Right atrium auricular region (tissue), 2 donors: ENCODE measurements around the gene AQP1. TPM values are rescaled to one million over a fixed set of nuclear protein-coding genes. Genes with fewer than 3 reads are reported as not detected.

Source experiments
- DNase-seq: peaks from one replicate; pipeline ENCODE4 v3.0.0-alpha.2; 2019; ENCODE audit warnings: low spot score
- H3K27ac ChIP-seq, 2 donors: fragments of 200-600 bp; sonication (generic); 1 replicate in 1 of 2; 2 replicates in 1 of 2; pipeline ENCODE4 v1.5.1; 2016 to 2019
- H3K27me3 ChIP-seq, 2 donors: fragments of 200-600 bp; sonication (generic); one replicate each; pipeline versions ENCODE4 v1.5.1 to v1.6.0; 2017 to 2019
- H3K36me3 ChIP-seq: fragments of 200-600 bp; sonication (generic); one replicate; pipeline ENCODE4 v1.5.1; 2016
- H3K4me1 ChIP-seq, 2 donors: fragments of 200-600 bp; sonication (generic); one replicate each; pipeline versions ENCODE4 v1.5.1 to v1.6.0; 2017 to 2019
- H3K4me3 ChIP-seq, 2 donors: fragments of 200-600 bp; sonication (generic); 1 replicate in 1 of 2; 2 replicates in 1 of 2; pipeline ENCODE4 v1.5.1; 2017 to 2019; ENCODE audit warnings: mild to moderate bottlenecking in 1 of 2, moderate library complexity in 1 of 2
- H3K9me3 ChIP-seq, 2 donors: fragments of 200-600 bp; sonication (generic); one replicate each; pipeline ENCODE4 v1.5.1; 2019
- CTCF ChIP-seq, 2 donors: fragments of 200-600 bp; sonication (generic); IDR thresholded peaks; one replicate each; pipeline ENCODE4 v1.5.1; 2019; ENCODE audit warnings: antibody characterized with exemption in 2 of 2
- total RNA-seq, 2 donors: library from RNA; depleted of rRNA; stranded (reverse); fragments of >200 nt; gene quantifications; one replicate each; pipeline ENCODE4 v1.1.0, GENCODE V29; 2016

AQP1 gene
- total RNA-seq, 2 donors from 2014 or later = 353 to 517 TPM

DNA sequence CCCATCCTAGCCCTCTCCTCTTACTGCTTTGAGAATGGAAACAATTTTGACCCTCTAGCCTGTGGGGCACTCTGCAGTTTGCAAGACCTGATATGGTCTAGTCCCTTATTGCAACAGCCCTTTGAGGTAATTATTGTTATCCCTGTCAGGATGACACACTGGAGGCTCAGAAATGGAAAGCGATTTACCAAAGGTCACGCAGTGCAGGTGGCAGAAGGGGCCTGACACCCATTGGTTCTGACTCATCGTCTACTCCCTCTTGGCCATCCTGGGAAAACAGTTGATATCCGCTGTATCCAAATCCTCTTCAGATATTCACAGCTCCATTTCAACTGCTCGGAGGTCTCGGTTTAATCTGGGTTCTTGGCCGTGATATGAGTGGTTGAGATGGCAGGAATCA, 44.7 kb upstream of the AQP1 start:
- no peak for TF ChIP-seq CTCF (IDR thresholded peaks at IDR 0.05)
- no peak for DNase-seq
- H3K27ac ChIP-seq = no peak overlapping the region
- H3K36me3 ChIP-seq = peaks cover under 1% of the 10 kb centered on the region
- H3K9me3 ChIP-seq = no peaks in the 10 kb centered on the region
- no peak overlapping the region for H3K4me3 ChIP-seq
- peaks cover 0 to 70% of the 10 kb centered on the region in 2 donors for H3K4me1 ChIP-seq
- no peaks in the 10 kb centered on the region for H3K27me3 ChIP-seq

DNA sequence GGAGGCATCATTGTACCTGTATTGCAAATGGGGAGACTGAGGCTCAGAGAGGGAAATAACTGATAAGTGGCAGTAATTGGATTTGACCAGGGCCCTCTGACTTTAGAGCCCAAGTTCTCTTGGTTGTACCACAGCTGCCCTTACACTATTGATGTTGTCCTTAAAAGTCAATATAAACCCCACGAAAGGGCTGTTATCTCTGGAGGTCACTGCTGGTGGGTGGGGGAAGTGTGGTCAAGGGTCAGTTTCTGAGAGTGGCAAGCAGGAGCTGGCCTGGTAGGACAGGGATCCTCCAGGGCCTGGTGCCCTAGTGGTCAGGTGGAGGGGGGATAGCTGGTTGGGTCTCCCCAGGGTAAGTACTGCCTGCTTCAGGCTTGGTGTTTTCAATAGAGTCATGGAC, 44.2 kb upstream of the AQP1 start:
- Histone ChIP-seq H3K27ac (no peak overlapping the region), H3K4me1 (peaks cover 0 to 70% of the 10 kb centered on the region in 2 donors), H3K36me3 (peaks cover 6% of the 10 kb centered on the region), H3K4me3 (no peak overlapping the region), H3K27me3 (no peaks in the 10 kb centered on the region), H3K9me3 (no peaks in the 10 kb centered on the region)
- TF ChIP-seq CTCF (IDR thresholded peaks at IDR 0.05) = no peak
- DNase-seq = no peak

- Histone ChIP-seq H3K36me3 (peaks cover 6% of the 10 kb centered on the region), H3K27me3 (no peaks in the 10 kb centered on the region), H3K9me3 (no peaks in the 10 kb centered on the region), H3K4me1 (peaks cover 0 to 48% of the 10 kb centered on the region in 2 donors), H3K4me3 (no peak overlapping the region), H3K27ac (peak overlapping the region in 1 of 2 donors; percentile 24)
- no peak for DNase-seq
- TF ChIP-seq CTCF (IDR thresholded peaks at IDR 0.05) = no peak
Observed at GRCh38 chr7:30869794-30870611, 41.6 kb upstream of the AQP1 start.

DNA sequence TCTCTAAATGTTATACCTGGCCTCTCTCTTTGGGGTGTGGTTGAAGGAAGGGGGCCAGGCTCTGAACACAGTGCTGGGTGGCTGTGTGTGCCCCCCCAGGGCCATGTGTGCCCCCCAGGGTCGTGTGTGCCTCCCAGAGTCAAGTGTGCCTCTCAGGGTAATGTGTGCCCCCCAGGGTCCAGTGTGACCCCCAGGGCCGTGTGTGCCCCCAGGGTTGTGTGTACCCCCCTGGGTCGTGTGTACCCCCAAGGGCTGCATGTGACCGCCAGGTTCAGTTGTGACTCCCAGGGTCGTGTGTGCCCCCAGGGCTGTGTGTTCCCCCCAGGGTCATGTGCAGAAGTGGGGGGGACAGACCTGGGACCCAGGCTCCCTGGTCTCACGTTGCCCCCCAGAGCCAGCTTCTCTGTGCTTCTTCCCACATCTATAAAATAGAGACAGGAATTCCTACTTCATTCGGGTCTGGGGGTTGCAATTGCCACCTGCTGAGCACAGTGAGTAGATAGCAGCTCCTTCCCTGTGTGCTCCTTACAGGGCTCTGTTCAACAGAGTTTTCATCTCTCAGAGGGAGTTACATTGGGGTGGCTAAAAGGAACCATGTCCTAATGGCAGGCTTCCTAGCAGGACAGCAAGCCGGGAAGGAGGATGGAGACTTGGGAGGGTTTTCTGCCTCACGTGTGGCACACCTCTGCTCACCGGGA, 40.7 kb upstream of the AQP1 start:
- H3K36me3 ChIP-seq = peaks cover 11% of the 10 kb centered on the region

GRCh38 chr7:30871655-30872054, 40.0 kb upstream of the AQP1 start:
- H3K9me3 ChIP-seq = no peaks in the 10 kb centered on the region
- peaks cover 0 to 39% of the 10 kb centered on the region in 2 donors for H3K4me1 ChIP-seq
- DNase-seq = no peak
- no peak overlapping the region for H3K27ac ChIP-seq
- H3K4me3 ChIP-seq = no peak overlapping the region
- peaks cover 12% of the 10 kb centered on the region for H3K36me3 ChIP-seq
- H3K27me3 ChIP-seq = no peaks in the 10 kb centered on the region
- TF ChIP-seq CTCF (IDR thresholded peaks at IDR 0.05) = no peak

More for the DNA sequence above, 40.7 kb upstream of the AQP1 start:
- Histone ChIP-seq H3K27ac (peak overlapping the region in 1 of 2 donors; percentile 24), H3K27me3 (no peaks in the 10 kb centered on the region), H3K4me3 (no peak overlapping the region), H3K4me1 (peaks cover 0 to 40% of the 10 kb centered on the region in 2 donors), H3K9me3 (no peaks in the 10 kb centered on the region)
- no peak for DNase-seq
- no peak for TF ChIP-seq CTCF (IDR thresholded peaks at IDR 0.05)
